ENCODE data around the gene CDKN1A.

Gene CDKN1A

GRCh38 chr6:36688739-36689075 is 10.2 kb downstream of the CDKN1A start:
- TF ChIP-seq, protein P1, sequence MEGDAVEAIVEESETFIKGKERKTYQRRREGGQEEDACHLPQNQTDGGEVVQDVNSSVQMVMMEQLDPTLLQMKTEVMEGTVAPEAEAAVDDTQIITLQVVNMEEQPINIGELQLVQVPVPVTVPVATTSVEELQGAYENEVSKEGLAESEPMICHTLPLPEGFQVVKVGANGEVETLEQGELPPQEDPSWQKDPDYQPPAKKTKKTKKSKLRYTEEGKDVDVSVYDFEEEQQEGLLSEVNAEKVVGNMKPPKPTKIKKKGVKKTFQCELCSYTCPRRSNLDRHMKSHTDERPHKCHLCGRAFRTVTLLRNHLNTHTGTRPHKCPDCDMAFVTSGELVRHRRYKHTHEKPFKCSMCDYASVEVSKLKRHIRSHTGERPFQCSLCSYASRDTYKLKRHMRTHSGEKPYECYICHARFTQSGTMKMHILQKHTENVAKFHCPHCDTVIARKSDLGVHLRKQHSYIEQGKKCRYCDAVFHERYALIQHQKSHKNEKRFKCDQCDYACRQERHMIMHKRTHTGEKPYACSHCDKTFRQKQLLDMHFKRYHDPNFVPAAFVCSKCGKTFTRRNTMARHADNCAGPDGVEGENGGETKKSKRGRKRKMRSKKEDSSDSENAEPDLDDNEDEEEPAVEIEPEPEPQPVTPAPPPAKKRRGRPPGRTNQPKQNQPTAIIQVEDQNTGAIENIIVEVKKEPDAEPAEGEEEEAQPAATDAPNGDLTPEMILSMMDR (IDR thresholded peaks at IDR 0.05; ENCODE audit: insufficient read depth, low read depth, low read length, missing control alignments): no peak
- no peak overlapping the region for H3K4me3 ChIP-seq (ENCODE audit: low read depth, low read length)
- peak; percentile 24 for DNase-seq (ENCODE audit: low read depth)

GRCh38 chr6:36691011-36691410 is 12.5 kb downstream of the CDKN1A start:
- TF ChIP-seq, protein P1 (IDR thresholded peaks at IDR 0.05; ENCODE audit: insufficient read depth, low read depth, low read length, missing control alignments): no peak
- DNase-seq (ENCODE audit: low read depth): no peak
- H3K4me3 ChIP-seq (ENCODE audit: low read depth, low read length): no peak overlapping the region

GRCh38 chr6:36691612-36692011 is 13.1 kb downstream of the CDKN1A start:
- DNase-seq (ENCODE audit: low read depth): no peak
- no peak overlapping the region for H3K4me3 ChIP-seq (ENCODE audit: low read depth, low read length)
- TF ChIP-seq, protein P1 (IDR thresholded peaks at IDR 0.05; ENCODE audit: insufficient read depth, low read depth, low read length, missing control alignments): no peak

DNA sequence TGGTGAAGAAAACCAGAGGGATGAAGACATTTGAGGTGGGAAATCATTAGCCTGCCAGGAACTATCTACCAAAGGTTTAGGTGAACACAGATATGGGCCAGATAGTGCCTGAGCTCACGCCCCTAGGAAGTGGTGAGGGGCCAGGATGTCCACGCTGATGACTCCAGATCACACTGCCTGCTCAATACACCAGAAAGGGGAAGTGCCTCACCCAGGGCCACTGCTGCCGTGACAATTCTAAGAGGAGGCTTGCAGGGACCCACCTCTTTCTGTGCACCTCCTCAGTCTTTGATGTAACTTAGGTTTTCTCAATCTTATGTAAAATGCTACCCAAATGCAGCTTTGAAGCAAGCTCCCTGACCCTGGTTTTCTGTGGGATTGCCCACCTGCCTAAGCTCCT is 13.7 kb downstream of the CDKN1A start:
- no peak overlapping the region for H3K4me3 ChIP-seq (ENCODE audit: low read depth, low read length)
- peak; percentile 72 for DNase-seq (ENCODE audit: low read depth)
- TF ChIP-seq, protein P1 (IDR thresholded peaks at IDR 0.05; ENCODE audit: insufficient read depth, low read depth, low read length, missing control alignments): no peak

- TF ChIP-seq, protein P1 (IDR thresholded peaks at IDR 0.05; ENCODE audit: insufficient read depth, low read depth, low read length, missing control alignments): no peak
- no peak overlapping the region for H3K4me3 ChIP-seq (ENCODE audit: low read depth, low read length)
- DNase-seq (ENCODE audit: low read depth): no peak
Measured at GRCh38 chr6:36692861-36693702, 14.6 kb downstream of the CDKN1A start.

DNA sequence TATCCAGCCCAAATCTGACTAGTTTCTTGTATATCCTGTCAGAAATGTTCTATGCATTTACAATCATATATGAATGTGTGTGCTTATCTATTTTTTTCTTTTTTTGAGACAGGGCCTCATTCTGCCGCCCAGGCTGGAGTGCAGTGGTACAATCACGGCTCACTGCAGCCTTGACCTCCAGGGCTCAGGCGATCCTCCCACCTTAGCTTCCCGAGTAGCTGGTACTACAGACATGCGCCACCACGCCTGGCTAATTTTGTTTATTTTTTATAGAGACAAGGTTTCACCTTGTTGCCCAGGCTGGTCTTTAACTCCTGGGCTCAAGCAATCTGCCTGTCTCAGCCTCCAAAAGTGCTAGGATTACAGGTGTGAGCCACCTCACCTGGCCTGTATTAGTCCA is 16.1 kb downstream of the CDKN1A start:
- DNase-seq (ENCODE audit: low read depth): no peak
- TF ChIP-seq, protein P1 (IDR thresholded peaks at IDR 0.05; ENCODE audit: insufficient read depth, low read depth, low read length, missing control alignments): no peak
- no peak overlapping the region for H3K4me3 ChIP-seq (ENCODE audit: low read depth, low read length)

GRCh38 chr6:36695414-36695813 is 16.9 kb downstream of the CDKN1A start:
- TF ChIP-seq, protein P1 (IDR thresholded peaks at IDR 0.05; ENCODE audit: insufficient read depth, low read depth, low read length, missing control alignments): no peak
- no peak for DNase-seq (ENCODE audit: low read depth)

More at GRCh38 chr6:36695414-36695813, 16.9 kb downstream of the CDKN1A start:
- no peak overlapping the region for H3K4me3 ChIP-seq (ENCODE audit: low read depth, low read length)
